H4 (cell line): ENCODE data around the gene B4GAT1. TPM values are rescaled to one million over a fixed set of nuclear protein-coding genes. Genes with fewer than 3 reads are reported as not detected.

Experiments
- DNase-seq: peaks from one replicate; pipeline ENCODE4 v3.0.0-alpha.2; 2015; ENCODE audit warnings: low spot score
- total RNA-seq: library from RNA; depleted of rRNA; stranded (reverse); fragments of >200 nt; shearing (Covaris generic); gene quantifications from 2 replicates; pipeline ENCODE4 v1.2.3, GENCODE V29; 2014

The B4GAT1 gene
- total RNA-seq, 1 experiment from 2014 or later, result 24.5 TPM

GRCh38 chr11:66336234-66337102 lies 11.0 kb downstream of the B4GAT1 start, which contains the start of gene RIN1:
TSS of gene RIN1 (minus strand) at chr11:66336434. CDS start at chr11:66336402, 32 bp downstream.
- peak; percentile 82 for DNase-seq

GRCh38 chr11:66335531-66336233 lies 11.7 kb downstream of the B4GAT1 start:
- peak; percentile 53 for DNase-seq

GRCh38 chr11:66334605-66335442 lies 12.6 kb downstream of the B4GAT1 start:
- DNase-seq, result no peak

GRCh38 chr11:66333896-66334604 lies 13.4 kb downstream of the B4GAT1 start:
- no peak for DNase-seq

GRCh38 chr11:66333220-66333877 lies 14.1 kb downstream of the B4GAT1 start:
- no peak for DNase-seq

GRCh38 chr11:66332371-66333219 lies 14.8 kb downstream of the B4GAT1 start:
- no peak for DNase-seq

GRCh38 chr11:66331542-66332370 lies 15.7 kb downstream of the B4GAT1 start:
- DNase-seq, result no peak

- no peak for DNase-seq
These were observed 16.5 kb downstream of the B4GAT1 start for GRCh38 chr11:66330931-66331330.

- no peak for DNase-seq
These were observed 18.2 kb downstream of the B4GAT1 start for GRCh38 chr11:66329165-66329673.

- peak; percentile 65 for DNase-seq
These were observed 18.9 kb downstream of the B4GAT1 start for GRCh38 chr11:66328302-66329144.

- DNase-seq, result no peak
These were observed 19.5 kb downstream of the B4GAT1 start for GRCh38 chr11:66328031-66328301.

GRCh38 chr11:66327171-66328030 lies 20.0 kb downstream of the B4GAT1 start:
- DNase-seq, result no peak

GRCh38 chr11:66326261-66327111 lies 20.9 kb downstream of the B4GAT1 start:
- DNase-seq, result no peak

- no peak for DNase-seq
These were observed 22.2 kb downstream of the B4GAT1 start for GRCh38 chr11:66325263-66325671.

GRCh38 chr11:66324664-66325063 lies 22.8 kb downstream of the B4GAT1 start:
- DNase-seq, result no peak

- no peak for DNase-seq
These were observed 23.7 kb downstream of the B4GAT1 start for GRCh38 chr11:66323684-66324083.
